GM18907 (cell line): ENCODE measurements around the gene MYCT1.
"Not testable (repeated sequence)": the region's sequence is repeated elsewhere in the genome, so short reads cannot be mapped to it uniquely, and the experiment has no call there.

Experiments used
- ATAC-seq: cut with Tn5 transposase; IDR thresholded peaks from one replicate; pipeline ENCODE4 v1.9.1; 2021; ENCODE audit warnings: mild to moderate bottlenecking, moderate library complexity; ENCODE audit not compliant: unreplicated experiment

MYCT1 gene, protein sequence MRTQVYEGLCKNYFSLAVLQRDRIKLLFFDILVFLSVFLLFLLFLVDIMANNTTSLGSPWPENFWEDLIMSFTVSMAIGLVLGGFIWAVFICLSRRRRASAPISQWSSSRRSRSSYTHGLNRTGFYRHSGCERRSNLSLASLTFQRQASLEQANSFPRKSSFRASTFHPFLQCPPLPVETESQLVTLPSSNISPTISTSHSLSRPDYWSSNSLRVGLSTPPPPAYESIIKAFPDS

GRCh38 chr6:152697634-152698033 lies at the start of gene MYCT1:
Gene MYCT1, plus strand, starts transcription at chr6:152697897. Its CDS starts 6 bp downstream, at chr6:152697903.
- no peak for ATAC-seq

DNA sequence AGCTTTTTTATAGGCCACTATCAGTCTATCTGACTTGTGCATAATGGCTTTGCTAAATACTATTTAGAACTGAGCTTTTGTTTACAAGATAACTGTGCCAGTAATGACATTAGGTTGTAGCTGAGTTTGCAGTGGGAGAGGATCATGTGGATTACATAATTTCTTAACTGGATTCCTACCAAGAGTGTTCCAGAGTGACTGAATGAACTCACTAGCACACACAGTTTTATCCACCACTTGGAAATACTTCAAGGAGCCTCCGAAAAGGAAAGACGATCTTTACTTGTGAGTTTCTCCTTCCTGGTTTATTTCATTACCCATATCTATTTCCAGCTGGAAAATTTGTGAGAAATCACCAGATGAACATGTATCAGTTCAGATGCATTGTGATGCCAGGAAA lies 49.6 kb upstream of the MYCT1 start:
- no peak for ATAC-seq

DNA sequence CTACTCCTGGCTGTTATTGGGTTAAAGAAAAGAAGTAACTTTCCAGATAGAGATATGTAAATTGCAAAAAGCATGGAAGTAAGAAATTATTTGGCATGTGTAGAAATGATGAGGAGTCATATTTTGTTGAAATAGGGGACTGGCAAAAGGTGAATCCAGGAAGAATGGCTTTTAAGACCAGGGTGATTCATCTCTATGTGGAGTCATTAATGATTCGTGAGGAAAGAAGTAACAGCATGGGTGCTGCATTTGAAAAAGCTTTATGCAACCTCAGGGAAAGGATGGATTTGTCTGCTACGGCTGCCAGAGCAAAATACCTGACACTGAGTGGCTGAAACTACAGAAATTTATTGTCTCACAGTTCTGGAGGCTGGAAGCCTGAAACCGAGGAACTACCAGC lies 45.7 kb upstream of the MYCT1 start:
- ATAC-seq = no peak

DNA sequence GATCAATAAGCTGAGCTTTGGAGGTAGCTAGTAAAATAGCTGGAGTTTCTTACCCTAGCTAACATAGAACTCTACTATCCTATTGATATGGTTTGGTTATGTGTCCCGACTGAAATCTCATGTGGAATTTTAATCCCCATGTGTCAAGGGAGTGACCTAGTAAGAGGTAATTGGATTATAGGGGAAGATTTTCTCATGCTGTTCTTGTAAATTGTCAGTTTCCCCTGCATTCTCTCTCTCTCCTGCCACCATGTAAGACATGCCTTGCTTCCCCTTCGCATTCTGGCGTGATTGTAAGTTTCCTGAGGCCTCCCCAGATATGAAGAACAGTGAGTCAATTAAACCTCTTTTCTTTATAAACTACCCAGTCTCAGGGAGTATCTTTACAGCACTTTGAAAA lies 35.9 kb upstream of the MYCT1 start:
- ATAC-seq = no peak

GRCh38 chr6:152669895-152670294 lies 27.8 kb upstream of the MYCT1 start:
- ATAC-seq = no peak

DNA sequence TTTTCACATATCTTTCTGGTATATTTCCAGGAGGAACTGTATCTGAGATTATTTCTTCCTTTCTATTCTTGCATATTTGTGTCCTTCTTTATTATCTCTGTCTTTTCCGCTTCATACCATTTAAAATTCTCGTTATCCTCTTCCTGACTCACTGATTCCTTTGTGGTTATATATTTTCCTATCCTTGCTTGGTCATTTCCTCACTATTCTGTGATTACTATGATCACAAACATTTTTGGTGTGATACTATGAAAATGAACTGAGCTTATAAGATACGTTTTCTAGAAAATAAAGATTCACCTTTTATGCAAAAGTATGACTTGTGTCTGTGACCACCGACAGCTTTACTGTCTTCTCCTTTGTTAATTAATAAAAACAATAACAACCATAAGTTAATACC lies 26.5 kb upstream of the MYCT1 start:
- no peak for ATAC-seq

DNA sequence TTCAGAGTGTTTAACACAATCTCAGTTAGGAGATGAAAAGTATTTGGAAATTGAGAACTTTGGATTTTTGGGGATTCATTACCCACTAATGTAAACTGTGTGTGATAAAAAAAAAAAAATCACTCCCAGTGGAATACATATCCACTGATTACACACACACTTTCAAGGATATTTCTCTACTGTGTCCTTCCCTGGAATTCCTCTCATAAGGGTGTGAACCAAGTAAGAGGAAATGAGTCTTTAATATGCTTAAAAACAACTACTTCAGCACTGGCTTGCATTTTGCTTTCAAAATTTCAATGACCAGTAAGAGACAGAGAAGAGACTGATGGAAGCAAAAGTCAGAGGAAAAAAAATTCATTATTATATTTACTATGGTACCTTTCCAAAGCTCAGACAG lies 24.5 kb upstream of the MYCT1 start:
- no peak for ATAC-seq

DNA sequence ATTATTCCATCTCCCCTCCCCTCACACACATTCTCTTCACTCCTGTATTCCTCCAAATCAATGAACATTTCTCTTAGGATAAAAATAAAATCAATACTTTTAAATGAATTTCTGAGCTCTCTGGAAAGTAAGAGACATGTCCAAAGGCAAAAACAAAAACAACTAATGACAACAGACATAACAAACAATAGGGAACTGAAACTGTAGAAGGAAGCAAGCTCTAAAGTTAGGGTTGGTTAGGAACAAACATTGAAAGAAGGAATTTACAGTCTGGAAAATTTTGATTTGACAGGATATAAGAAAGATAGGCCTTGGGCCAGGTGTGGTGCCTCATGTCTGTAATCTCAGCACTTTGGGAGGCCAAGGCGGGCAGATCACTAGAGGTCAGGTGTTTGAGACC lies 17.5 kb upstream of the MYCT1 start:
- ATAC-seq = no peak

GRCh38 chr6:152680879-152681517 lies 16.7 kb upstream of the MYCT1 start:
- ATAC-seq = no peak

DNA sequence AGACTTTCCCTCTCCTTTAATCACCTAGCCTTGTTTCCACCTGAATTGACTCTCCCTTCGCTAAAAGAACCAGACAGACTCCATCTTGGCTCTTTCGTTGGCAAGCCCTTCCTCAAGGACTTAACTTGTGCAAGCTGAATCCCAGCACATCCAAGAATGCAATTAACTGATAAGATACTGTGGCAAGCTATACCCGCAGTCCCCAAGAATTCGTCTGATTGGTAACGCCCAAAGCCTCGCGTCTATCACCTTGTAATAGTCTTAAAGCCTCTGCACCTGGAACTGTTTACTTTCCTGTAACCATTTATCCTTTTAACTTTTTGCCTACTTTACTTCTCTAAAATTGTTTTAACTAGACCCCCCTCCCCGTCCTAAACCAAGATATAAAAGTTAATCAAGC lies 15.6 kb upstream of the MYCT1 start:
- ATAC-seq = no peak

DNA sequence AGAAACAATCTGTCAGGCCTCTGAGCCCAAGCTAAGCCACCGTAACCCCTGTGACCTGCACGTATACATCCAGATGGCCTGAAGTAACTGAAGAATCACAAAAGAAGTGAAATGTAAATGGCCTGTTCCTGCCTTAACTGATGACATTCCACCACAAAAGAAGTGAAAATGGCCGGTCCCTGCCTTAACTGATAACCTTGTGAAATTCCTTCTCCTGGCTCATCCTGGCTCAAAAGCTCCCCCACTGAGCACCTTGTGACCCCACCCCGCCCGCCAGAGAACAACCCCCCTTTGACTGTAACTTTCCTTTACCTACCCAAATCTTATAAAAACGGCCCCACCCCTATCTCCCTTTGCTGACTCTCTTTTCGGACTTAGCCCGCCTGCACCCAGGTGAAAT lies 14.8 kb upstream of the MYCT1 start:
- not testable (repeated sequence) for ATAC-seq

DNA sequence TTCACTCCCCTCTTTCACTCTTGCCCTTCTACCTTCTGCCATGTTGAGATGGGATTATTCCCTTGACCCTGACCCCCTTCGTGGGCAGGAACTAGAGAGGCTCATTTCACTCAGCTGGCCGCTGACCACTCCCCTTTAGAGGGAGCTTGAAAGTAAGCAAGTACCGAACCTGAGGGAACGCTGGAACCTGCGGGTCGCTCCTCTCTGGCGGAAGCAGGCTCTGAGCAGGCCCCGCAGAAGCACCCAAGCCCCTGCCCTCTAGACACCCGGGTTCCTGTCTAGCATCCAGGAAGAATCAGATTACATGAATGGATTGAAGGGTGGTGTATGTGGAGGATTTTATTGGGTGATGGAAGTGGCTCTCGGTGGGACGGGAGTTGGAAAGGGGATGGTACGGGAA lies 11.9 kb upstream of the MYCT1 start:
- no peak for ATAC-seq

- ATAC-seq = no peak
Measured at GRCh38 chr6:152695372-152696045, 2.2 kb upstream of the MYCT1 start.

- no peak for ATAC-seq
Measured at GRCh38 chr6:152696522-152696921, 1.2 kb upstream of the MYCT1 start.

- no peak for ATAC-seq
Measured at GRCh38 chr6:152698692-152699091, 995 bp downstream of the MYCT1 start.

- no peak for ATAC-seq
Measured at GRCh38 chr6:152700427-152700826, 2.7 kb downstream of the MYCT1 start.

DNA sequence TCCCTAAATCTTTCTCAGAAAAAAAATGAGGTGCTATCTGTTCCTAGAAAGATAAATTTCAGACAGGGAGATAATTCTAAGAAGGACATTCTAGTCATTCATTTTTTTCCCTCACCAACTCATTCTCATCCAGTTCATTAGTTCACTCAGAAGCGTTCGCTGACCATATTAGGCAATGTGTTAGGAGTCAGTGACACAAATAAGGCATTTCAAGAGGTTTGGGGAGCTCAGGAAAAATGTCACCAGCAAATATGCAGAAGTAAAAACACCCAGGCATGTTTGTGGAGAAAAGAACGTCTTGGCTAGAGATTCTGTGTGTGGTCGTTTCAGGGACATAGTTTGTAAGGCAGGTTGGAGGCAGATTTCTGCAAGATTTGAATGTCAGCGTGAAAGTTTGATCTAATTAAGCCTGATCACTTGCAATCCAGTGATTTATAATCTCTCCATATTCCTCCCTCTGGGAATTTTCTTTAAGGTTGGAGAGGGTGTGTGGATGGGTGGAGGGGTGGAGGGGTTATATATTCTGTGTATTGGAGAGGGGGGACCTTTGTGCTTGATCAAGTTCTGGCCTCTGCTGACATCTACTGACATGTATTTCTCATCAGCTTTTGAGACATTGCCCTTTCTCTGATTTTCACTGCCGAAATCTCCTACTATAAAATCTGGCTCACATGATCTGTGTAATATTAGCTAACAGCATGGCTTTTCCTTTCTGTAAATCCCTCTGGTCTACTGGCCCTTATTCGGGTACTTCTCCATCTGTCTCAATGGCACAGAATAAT lies 3.6 kb downstream of the MYCT1 start:
- no peak for ATAC-seq

- no peak for ATAC-seq
Measured at GRCh38 chr6:152701863-152702401, 4.2 kb downstream of the MYCT1 start.

- not testable (repeated sequence) for ATAC-seq
Measured at GRCh38 chr6:152703750-152704149, 6.1 kb downstream of the MYCT1 start.

- ATAC-seq = no peak
Measured at GRCh38 chr6:152705327-152705726, 7.6 kb downstream of the MYCT1 start.

DNA sequence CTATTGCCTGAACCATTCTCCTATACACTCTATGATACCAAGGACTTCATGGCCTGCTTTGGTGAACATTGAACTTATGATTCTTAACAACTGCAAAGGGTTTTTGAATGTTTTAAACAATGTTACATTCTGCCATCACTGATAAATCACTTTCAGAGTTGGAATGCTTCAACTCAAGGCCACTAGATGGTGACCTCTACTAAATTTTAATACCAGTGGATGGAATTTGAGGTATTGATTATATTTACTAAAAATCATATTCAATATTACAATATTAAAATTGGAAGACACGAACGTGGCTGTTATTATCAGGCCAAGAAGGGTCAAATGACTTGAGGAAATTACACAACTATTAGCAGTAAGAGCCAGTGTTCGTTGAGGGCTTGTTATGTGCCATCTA lies 18.6 kb downstream of the MYCT1 start:
- no peak for ATAC-seq
